GM08714 (cell line): ENCODE data around the gene ENTPD5.

Experiments used
- H3K4me3 ChIP-seq: fragments of 200-500 bp; sonication (Bioruptor generic); 2 replicates; pipeline ENCODE4 v1.5.1; 2014; ENCODE audit warnings: mild to moderate bottlenecking, low read length, inconsistent platforms
- ZNF274 ChIP-seq: IDR thresholded peaks from 2 replicates; pipeline ENCODE4 v1.6.1; 2012; ENCODE audit warnings: mild to moderate bottlenecking, low read depth, low read length

ENTPD5 gene

GRCh38 chr14:73988065-73988464 is 31.0 kb downstream of the ENTPD5 start:
- TF ChIP-seq ZNF274 = no peak
- no peak overlapping the region for H3K4me3 ChIP-seq

DNA sequence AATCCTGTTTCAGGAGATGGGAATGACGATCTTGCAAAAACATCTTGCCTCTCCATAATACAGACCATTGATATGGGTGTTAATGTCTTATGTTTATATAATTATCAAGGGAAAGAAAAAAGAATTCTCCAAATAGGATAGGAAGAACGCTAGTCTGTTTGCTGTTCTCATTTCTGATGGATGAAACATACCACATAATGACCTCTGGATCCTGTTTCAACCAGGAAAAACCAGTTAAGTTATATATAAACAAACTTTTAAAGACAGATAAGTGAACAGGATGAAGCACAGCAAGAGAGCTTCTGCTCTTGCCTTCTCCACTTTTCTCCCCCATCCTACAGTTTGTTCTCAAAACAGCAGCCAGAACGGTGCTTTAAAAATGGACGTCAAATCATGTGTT is 41.2 kb downstream of the ENTPD5 start:
- TF ChIP-seq ZNF274 = no peak
- no peak overlapping the region for H3K4me3 ChIP-seq

GRCh38 chr14:73976125-73976524 is 43.0 kb downstream of the ENTPD5 start:
- no peak overlapping the region for H3K4me3 ChIP-seq
- TF ChIP-seq ZNF274 = no peak

DNA sequence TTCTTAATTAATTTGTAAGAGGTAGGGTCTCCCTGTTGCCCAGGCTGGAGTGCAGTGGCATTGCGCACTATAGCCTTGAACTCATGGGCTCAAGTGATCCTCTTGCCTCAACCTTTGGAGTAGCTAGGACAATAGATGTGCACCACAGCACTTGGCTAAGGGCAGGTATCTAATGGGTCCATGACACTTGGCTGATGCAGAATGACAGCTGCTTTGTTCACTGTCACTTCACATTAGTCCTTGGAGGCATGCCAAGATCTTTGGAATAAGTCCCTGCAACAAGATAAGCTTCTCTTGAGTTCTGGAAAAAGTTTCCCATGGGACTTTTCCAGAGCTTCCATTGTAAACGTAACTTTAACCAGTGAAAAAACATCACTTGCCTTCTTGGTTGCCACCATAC is 45.6 kb downstream of the ENTPD5 start:
- no peak overlapping the region for H3K4me3 ChIP-seq
- TF ChIP-seq ZNF274 = no peak

GRCh38 chr14:73968885-73969284 is 50.2 kb downstream of the ENTPD5 start:
- H3K4me3 ChIP-seq = no peak overlapping the region
- TF ChIP-seq ZNF274 = no peak

DNA sequence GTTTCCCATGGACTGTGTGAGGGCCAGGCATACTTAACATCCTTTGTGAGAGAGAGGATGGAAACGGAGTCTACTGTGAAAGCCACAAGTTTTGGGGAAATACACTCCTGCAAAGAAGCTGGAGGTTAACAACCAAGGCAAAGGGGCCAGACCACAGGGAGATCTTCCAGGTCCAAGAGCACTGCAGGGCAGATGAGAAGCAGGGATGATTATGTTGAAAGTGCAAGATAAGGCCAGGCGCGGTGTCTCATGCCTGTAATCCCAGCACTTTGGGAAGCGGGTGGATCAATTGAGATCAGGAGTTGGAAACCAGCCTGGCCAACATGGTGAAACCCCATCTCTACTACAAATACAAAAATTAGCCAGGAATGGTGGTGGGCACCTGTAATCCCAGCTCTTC is 53.9 kb downstream of the ENTPD5 start:
- TF ChIP-seq ZNF274 = no peak
- H3K4me3 ChIP-seq = no peak overlapping the region

- TF ChIP-seq ZNF274 = no peak
- no peak overlapping the region for H3K4me3 ChIP-seq
Observed at GRCh38 chr14:73961192-73961591, 57.9 kb downstream of the ENTPD5 start.

DNA sequence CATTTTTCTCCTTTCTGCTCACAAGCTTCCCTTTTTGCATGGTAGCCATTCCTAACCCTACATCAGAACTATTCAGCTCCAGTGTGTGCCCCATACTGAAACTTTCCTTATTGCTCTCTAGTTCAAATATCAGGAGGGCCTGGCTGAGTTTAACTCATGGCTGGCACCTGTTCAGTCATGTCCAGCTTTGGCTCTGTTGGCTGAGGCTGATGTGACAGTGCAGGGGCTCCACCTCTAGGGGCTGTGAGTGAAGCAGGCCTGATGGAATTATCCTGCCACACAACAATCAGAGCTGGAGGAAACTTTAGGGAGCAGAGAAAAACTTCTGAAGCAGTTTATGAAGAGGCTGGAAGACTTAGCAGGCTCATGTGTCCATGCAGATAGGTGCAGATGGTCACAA is 60.5 kb downstream of the ENTPD5 start:
- H3K4me3 ChIP-seq = no peak overlapping the region
- no peak for TF ChIP-seq ZNF274

GRCh38 chr14:73955674-73956073 is 63.4 kb downstream of the ENTPD5 start:
- TF ChIP-seq ZNF274 = no peak
- H3K4me3 ChIP-seq = no peak overlapping the region

- no peak for TF ChIP-seq ZNF274
- no peak overlapping the region for H3K4me3 ChIP-seq
Observed at GRCh38 chr14:73953731-73954130, 65.4 kb downstream of the ENTPD5 start.

DNA sequence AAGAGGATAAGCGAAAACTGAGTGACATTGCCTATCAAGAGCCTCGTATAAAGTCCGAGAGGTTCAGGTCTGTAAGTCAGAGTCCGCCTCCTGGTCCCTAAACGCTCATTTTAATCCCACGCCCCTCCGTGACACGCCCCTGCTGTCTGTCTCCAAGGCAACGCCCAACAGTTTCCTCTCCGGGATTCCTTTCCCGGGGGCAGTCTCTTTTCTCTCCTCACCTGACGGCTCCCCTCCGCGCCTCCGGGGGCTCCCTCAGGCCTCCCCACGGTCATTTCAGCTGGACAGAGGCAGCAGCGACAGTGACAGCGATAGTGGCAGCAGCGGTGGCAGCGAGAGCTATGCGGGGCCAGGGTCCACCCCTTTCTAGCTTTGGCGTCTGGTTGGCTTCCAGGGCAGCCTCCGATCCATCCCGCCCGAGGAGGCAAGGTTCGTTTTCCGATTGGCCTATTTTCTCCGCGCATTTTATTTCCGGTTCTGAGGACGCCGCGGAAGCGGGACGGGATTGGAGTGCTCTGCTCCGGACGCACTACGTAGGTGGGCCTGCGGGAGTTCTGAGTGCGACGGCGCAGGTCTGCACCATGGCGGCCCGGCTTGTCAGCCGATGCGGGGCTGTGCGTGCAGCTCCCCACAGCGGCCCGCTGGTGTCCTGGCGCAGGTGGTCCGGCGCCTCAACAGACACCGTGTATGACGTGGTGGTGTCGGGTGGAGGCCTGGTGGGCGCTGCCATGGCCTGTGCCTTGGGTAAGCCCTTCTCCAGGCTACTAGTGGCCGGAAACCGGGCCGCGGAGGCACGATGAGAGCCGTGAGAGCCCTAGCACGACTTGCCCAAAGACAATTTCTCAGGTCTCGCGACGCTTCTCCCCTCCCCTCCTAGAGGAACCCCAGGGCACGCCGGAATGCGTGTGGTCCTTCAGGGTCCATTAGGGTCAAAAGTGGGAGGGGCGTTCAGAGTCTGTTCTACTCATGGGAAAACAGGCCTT is 69.0 kb downstream of the ENTPD5 start, which contains the start of the genes COQ6 and FAM161B:
COQ6 (plus strand) TSS at position 551 of the 983 bp plus-strand sequence; CDS start at position 582, 31 bp downstream.
FAM161B (minus strand) TSS at position 343 of the 983 bp plus-strand sequence; CDS start at position 275, 68 bp downstream.
- H3K4me3 ChIP-seq = peak within 1 kb of the TSS; percentile 72
- no peak for TF ChIP-seq ZNF274

DNA sequence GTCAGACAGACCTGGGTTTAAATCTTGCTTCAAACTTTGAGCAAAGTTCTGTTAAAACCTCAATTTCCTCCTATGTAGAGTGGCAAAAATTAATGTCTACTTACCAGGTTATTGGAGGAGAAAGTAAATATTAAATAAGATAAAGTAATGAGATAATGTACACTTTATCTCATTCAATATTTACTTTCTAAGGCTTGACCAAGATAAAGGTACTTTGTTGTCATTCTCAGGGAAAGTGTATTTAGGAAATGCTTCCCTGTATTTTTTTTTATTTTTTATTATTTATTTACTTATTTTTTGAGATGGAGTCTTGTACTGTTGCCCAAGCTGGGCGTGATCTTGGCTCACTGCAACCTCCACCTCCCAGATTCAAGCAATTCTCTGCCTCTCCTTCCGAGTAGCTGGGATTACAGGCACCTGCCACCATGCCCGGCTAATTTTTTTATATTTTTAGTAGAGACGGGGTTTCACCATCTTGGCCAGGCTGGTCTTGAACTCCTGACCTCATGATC is 73.9 kb downstream of the ENTPD5 start:
- TF ChIP-seq ZNF274 = no peak
- no peak overlapping the region for H3K4me3 ChIP-seq

- no peak for TF ChIP-seq ZNF274
- no peak overlapping the region for H3K4me3 ChIP-seq
Observed at GRCh38 chr14:73944432-73945158, 74.5 kb downstream of the ENTPD5 start.

DNA sequence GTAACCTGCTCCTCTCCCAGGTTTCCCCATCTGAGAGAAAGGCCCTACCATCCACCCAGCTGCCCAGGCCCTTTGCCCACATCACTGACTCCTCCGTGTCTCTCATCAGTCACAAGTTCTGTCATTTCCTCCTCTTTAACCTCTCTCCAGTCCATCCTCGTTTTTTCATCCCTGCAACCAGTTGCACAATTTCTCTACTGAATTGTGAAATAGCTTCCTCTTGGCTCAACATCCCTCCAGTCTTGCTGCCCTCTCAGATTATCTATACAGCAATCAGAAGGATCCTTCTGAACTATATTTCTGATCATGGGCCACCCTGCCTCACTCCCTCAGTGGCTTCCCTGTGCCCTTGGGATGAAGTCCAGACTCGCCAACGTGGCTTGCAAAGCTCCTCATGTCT is 76.0 kb downstream of the ENTPD5 start:
- no peak overlapping the region for H3K4me3 ChIP-seq
- TF ChIP-seq ZNF274 = no peak
